Esophagus muscularis mucosa (tissue), 4 donors: ENCODE data around the gene ORM1.

Source experiments
- CTCF ChIP-seq, 3 experiments: fragments of 200-600 bp in 2 of 3; fragments of 450-650 bp in 1 of 3; sonication (generic) in 2 of 3; IDR thresholded peaks; one replicate each; pipeline ENCODE4 v1.5.1; 2017 to 2019; ENCODE audit warnings: antibody characterized with exemption in 3 of 3, mild to moderate bottlenecking in 2 of 3, moderate library complexity in 1 of 3
- EP300 ChIP-seq: sonication (generic); formaldehyde crosslinking; IDR thresholded peaks from one replicate; pipeline ENCODE4 v1.6.1; 2017; ENCODE audit warnings: antibody characterized with exemption
- POLR2A ChIP-seq: fragments of 450-650 bp; IDR thresholded peaks from one replicate; pipeline ENCODE4 v1.6.1; 2017; ENCODE audit warnings: antibody characterized with exemption, moderate library complexity, mild to moderate bottlenecking, low read depth
- POLR2AphosphoS5 ChIP-seq, 2 donors: sonication (generic); formaldehyde crosslinking; IDR thresholded peaks; one replicate each; pipeline ENCODE4 v1.6.1; 2017; ENCODE audit warnings: antibody characterized with exemption in 2 of 2

GRCh38 chr9:114335745-114336144 is 12.8 kb downstream of the ORM1 start:
- TF ChIP-seq CTCF (IDR thresholded peaks at IDR 0.05): no peak
- TF ChIP-seq POLR2AphosphoS5 (IDR thresholded peaks at IDR 0.05): no peak
- no peak for TF ChIP-seq POLR2A
- no peak for TF ChIP-seq EP300
